NCI-H187 (cell line): ENCODE measurements around the gene HINT3.
"Not testable (repeated sequence)": the region's sequence is repeated elsewhere in the genome, so short reads cannot be mapped to it uniquely, and the experiment has no call there.

Source experiments
- DNase-seq, 2 experiments: peaks; one replicate each; lab custom pipeline; 2025; lab: John Stamatoyannopoulos, UW

The HINT3 gene

DNA sequence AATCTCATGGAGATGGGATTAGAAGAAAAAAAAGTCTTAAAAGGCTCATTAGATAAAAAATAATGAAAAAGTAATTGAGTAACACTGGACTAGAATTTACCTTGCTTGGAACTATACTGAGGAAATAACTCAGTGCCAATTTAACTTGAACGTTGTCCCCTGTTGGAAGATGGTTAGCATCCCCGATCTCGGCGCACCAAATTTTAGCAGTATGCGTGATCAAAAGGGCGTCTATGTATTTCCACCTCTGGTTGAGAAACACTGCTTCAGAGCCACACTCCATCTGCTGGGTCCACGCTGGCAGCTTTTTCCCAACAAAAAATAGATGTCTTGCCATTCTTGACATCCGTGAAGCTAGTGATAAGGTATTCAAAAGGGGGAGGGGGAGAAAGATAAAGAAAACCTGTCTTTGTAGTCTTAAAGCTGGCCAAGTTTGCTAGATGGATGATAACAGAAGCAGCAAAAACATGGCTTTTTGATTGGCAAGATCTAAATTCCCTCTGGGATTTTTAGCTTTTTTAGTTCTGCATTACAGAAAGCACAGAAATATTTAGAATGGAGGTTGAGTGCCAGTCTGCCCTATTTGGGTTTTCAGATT lies 6.4 kb downstream of the HINT3 start:
- no peak for DNase-seq

DNA sequence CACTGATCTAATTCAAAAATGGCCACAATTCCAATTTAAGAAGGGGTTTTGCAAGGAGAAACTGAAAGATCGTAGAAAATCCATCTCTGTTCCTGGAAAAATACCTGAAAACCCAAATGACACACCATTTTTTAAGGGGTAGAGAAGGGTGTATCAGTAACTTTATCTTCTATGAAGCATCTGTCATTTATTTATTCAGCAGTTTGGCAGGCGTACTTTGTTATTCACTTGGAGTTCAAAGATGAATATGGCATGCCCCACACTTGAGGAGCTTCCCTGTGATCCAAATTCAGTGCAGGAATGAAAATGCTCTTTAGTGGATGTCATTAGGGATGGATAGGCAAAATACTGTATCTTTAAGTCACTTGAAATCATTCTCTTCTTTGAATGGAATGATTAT lies 7.2 kb downstream of the HINT3 start:
- no peak for DNase-seq

DNA sequence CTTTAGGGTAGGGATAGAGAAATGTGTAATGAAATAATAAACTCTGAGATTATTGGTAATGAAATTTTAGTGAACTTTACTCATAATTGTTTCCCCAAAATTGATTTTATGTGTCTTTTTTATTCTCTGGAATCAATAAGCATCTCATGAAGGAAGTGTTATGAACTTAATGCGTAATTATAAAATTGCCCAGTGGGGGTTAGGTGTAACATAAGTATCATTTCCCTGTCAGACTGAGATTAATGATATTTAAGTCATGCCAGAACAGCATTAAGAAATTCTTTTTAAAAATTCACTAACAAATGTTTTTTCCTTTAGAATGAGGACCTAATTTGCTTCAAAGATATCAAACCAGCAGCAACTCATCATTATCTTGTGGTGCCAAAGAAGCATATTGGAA lies 10.0 kb downstream of the HINT3 start:
- no peak for DNase-seq

DNA sequence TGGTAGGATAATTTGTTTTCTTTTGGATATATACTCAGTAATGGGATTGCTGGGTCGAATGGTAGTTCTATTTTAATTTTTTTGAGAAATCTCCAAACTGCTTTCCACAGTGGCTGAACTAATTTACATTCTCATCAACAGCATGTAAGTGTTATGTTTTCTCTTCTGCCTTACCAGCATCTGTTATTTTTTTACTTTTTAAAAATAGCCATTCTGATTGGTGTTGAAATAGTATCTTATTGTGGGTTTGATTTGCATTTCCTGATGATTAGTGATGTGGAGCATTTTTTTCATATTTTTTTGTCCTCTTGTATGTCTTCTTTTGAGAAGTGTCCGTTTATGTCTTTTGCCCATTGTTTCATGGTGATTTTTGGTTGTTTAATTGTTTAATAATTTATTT lies 11.9 kb downstream of the HINT3 start:
- no peak for DNase-seq

DNA sequence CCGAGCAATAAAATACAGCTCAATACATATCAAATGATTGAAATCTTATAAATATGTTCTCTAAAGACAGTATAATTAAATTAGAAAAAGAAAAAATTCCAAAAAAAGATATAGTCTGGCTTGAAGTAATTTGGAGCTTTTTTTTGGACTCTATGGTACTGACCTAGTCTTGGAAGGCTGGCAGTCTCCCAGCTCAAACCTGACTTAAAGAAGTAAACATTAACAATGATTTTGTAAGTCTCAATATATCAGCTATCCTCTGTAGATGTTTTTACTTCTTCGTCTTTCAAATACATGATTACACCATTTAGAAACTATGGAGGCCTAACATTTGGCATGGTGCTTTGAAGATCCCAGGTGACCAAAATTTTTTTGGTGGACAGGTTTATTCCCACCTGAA lies 14.2 kb downstream of the HINT3 start:
- no peak for DNase-seq

DNA sequence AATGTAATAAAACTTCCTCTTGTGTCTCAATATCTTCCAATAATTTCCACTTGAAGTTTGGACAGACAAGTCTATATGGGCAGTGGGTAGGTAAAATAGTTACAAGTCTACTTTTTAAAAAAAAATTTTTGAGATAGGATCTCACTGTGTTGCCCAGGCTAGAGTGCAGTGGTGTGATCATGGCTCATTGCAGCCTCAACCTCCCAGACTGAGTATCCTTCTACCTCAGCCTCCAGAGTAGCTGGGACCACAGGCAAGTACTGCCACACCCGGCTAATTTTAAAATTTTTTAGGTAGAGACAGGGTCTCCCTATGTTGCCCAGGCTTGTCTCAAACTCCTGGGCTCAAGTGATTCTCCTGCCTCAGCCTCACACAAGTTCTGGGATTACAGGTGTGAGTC lies 15.9 kb downstream of the HINT3 start:
- DNase-seq = not testable (repeated sequence)

DNA sequence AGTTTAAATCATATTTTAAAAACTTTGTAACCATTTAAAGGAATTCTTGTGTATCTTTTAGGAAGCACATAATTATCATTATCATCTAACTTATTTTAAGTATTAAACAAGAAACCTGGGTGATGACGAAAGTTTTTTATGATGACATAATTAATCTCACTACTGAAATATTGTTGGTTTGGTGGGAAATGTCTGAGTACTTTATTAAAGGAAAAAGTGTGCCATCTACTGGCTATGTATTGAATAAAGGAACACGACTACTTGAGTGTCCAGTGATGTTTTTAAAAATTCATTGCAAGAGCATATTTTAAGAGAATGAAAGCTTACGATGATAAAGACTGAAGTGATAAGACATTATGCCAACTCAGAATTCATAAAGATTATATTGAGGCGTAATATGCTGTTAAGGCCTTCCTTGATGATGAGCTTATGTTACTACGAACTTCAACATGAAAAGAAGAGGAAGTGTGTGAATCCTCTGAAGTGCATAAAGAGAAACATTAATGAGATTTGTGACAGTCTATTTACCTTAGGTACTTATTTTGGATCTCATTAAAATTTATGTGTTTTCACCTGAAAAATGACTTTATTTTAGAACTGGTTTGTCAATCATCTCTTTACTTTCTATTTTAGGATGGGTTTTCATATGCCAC lies 17.8 kb downstream of the HINT3 start:
- DNase-seq = no peak

DNA sequence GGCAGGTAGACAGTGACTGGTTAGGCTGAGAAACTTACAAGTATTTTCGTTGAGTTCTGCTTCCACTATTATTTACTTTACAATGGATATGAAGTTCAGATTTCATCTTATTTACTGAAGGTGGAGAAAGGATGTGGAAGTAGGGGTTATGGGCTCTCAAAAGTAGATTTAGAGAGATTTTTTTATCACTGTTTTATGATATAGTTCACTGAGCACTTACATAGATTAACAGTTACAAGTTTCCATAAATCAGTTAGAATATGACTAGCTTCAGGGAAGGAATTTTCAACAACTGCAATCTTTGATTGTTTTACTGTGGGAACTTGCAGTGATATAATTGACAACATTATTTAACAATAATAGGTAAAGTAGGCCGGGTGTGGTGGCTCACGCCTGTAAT lies 22.5 kb downstream of the HINT3 start:
- no peak for DNase-seq

DNA sequence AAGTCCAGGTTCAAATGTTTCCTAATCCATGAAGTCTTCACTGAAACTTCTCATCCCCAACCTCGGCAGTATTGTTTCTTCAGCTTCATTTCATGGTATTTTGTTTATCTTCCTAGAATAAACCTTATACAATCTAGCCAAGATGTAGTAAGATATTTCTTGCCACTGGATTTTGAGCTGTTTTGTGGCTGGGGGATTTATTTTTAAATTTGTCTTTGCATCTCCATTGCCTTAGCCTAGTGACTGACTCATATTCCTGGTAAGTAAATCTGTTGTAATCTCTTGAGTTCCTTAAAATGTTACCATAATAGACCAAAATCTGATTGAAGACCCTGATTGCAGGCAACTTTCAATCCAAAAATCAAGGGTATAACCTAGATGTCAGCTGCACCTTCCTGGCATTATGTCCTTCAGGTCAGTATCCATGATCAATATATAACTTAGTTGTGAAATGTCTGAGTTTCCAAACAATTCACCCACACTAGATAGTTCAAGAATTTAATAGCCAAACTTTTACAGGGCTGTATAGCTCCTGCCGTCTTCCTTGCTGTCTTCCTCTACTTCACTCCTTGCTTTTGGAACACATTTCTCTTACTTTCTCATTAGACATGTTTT lies 25.1 kb downstream of the HINT3 start:
- no peak for DNase-seq

DNA sequence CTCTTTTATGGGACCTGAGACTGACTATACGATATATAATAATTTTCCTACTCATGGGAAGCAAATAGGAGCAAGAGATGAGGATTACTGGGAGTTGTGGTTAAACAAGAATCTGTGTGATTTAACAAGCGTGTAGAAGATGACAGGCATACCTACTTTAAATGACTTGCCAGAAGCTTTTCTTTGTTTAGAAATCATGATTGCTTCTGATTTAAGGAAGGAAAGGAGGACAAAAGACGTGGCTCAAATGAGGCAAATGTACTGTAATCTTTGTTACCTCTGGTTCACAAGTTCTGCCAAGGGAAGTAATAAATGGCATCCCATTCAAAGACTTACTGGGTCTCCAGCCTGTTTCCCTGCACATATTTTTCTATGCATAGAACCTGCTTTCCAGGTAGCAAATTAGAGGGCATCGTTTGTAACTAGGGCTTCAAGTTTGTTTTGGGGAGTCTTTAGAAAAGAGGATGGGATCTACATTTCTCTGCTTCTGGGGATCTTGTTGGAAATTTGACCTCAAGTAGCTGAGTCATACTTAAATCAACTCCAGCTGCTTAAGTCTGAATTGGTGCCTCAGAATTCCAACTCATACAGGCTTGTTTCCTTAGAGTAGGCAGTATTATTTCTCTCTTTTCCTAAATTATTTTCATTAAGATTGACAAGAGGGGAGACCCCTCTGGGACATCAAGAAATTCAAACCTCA lies 26.8 kb downstream of the HINT3 start:
- DNase-seq = no peak

DNA sequence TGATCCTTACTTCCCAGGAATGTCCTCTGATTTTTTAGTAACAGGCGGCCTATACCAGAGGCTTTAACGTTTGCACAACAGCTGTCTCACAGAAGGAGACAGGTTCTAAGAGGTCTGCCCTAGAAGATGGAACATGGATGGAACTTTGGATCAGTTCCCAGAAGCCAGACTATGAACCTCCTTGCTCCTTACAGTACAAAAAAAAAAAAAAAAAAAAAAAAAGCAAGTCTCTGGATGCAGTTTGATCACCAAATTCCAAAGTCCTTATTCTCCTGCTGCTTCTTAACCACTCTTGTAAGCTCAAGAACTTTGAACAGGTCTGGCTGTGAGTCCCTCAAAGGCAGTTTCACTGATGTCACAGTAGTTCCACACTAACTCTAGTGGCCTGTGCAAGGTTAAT lies 27.7 kb downstream of the HINT3 start:
- no peak for DNase-seq

DNA sequence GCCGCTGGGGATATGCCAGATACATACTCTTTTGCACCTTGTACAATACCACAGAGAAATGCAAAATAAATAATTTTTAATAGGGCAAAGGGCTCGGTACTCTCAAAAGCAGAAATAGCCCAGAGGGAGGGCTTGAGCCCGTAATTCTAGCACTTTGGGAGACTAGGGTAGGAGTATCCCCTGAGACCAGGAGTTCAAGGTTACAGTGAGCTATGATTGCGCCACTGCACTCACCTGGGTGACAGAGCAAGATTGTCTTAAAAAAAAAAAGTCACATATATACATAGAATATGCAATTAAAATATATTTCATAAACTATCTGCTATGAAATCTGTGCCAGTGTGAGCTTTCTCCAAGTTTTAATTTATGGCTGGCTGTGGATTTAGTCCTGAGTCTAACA lies 29.0 kb downstream of the HINT3 start:
- DNase-seq = no peak

DNA sequence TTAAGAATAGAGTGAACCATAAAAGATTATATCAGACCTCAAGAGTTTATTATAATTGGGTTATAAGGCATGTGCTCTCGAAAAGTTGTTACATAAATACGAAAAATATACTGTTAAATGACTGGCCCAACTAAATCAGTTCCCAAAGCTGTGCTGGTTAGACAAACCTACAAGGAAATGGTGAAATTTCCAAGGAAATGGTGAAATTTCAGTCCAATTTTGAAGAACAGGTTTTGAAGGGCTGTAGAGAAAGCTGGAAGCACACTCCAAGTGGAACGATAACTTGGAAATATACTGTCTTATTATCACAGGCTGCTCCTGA lies 29.4 kb downstream of the HINT3 start:
- DNase-seq = no peak

DNA sequence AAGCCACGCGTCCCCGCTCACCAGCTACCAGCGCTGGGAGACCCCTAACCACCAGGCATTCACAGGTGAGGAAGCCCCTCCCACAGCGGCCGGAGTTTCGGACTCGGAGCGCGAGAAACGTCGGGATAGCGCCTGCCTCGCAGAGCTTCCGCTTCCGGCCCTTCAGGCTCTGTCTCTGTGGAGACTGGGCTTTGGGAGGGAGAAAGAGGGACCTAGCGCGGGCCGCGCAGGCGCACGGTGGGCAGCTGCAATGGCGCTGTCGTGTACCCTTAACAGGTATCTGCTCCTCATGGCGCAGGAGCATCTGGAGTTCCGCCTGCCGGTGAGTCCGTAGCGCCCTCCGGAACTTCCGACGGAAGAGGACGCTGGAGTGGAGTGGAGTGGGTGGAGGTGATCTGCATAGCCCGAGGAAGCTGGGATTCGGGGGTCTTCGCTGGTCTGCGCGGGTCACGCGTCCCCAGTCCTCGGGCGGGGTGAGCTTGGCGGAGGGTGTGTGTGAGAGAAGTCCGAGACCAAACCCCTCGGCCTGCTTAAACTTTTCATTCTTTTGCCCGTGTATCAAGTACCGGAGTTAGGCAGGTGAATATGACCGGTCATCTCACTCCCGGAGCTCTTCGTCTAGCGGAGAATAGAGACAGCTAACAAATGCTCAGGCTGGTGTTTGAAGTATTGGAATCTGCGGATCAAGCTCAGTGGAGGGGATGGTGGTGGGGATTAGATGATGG lies 29.9 kb downstream of the HINT3 start, which contains the start of gene TRMT11:
TRMT11 (plus strand) TSS at position 240 of the 725 bp plus-strand sequence; CDS start at position 251, 11 bp downstream.
- peak; percentile 70 to 90 for DNase-seq

DNA sequence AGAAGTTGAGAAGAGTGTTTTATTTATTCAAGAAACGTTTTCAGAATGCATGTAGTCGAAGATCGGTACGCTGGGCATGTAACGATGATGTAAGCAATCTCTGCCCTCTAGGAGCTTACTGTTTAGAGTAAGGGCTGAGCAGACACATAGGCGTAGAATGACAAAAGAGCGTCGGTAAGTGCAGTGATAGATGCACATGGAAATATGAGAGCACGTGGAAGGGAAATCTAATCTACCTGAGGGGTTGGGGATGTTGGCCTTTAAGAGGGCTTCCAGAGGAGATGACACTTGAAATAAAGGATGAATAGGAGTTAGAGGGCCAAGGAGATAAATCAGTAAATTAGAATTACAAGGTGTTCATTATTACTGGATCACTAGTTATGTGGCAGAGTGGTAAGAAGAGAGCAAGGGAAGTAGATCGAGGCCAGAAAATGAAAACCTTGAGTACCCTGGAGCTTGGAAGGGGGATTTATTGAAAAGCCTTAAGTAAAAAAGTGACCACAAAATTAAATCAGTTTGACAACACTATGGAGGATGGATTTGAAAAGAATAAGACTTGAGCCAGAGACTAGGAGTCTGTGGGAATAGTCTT lies 30.6 kb downstream of the HINT3 start:
- no peak for DNase-seq

DNA sequence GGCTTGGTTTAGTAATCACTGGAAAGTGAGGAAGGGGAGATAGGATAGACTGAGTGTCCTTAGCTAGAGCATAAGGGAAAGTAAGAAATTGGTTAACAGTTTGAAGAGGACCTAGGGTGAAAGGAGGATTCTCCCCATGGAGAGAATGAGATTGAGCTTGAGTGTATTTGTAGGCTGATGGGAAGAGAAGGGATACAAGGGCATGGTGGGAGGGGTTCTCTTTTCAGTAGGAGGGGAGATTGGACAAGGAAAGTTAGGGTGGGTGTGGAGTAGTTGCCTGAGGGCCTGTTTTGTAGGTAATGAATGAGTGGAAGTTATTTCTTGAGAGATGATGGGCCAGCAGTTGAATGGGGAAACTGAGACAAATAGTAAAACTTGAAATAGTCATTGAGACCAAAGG lies 31.7 kb downstream of the HINT3 start:
- no peak for DNase-seq

DNA sequence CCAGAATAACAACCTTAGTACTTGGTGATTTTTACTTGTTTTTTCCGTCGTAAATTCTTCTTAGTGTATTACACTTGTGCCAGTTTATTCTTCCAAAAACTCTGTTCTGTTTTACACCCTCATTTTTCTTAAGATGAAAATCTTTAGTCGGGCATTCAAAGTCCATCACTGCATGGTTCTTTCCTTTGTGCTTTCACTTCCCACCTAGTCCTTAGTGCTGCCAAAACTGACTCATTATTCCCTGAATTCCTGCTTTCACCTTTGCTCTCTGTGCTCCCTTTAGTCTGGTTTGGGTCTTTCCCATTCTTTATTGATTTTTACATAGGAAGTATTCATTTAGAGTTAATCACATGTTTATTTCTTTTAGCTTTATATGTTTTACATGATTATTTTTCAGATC lies 33.1 kb downstream of the HINT3 start:
- DNase-seq = no peak

DNA sequence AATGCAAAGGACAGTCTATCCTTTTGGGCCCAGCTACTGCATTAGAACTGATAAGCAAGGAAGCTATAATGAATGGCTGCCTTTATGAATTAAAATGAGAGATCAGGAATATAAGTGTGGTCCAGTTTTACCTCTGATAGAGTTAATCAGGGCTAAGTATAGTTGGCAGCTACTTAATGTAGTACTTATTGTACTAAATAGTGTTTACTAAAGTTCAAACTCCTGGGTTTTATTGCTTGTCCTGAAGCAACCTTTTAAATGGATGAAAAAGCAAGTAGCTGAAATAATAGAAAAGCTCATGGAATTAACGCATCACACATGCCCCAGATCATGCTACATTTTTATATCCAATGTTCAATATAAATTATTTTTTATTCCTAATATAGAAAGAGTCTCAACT lies 35.1 kb downstream of the HINT3 start:
- no peak for DNase-seq

DNA sequence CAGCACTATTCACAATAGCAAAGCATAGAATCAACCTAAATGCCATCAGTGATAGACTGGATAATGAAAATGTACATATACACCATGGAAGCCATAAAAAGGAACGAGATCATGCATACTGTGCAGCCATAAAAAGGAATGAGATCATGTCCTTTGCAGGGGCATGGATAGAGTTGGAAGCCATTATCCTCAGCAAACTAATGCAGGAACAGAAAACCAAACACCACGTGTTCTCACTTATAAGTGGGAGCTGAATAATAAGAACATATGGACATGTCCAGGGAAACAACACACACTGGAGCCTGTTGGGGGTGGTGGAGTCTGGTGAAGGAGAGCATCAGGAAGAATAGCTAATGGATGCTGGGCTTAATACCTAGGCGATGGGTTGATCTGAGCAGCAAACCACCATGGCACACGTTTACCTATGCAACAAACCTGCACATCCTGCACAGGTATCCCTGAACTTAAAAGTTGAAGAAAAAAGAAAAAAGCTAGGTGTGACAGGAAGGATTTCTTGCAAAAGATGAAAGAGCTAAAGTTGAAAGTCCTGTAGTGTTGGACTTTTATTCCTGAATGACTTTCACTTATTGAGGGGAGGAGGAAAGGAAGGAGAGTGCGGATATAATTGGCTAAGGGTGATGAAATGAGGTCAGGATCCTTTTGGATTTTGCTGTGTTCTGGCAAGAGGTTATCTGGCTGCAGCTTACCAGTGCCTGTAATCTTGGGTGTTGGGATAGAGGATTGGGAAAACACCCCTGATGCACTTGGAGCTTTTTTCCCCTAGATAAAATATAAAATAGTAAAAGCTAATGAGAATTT lies 38.3 kb downstream of the HINT3 start:
- no peak for DNase-seq

DNA sequence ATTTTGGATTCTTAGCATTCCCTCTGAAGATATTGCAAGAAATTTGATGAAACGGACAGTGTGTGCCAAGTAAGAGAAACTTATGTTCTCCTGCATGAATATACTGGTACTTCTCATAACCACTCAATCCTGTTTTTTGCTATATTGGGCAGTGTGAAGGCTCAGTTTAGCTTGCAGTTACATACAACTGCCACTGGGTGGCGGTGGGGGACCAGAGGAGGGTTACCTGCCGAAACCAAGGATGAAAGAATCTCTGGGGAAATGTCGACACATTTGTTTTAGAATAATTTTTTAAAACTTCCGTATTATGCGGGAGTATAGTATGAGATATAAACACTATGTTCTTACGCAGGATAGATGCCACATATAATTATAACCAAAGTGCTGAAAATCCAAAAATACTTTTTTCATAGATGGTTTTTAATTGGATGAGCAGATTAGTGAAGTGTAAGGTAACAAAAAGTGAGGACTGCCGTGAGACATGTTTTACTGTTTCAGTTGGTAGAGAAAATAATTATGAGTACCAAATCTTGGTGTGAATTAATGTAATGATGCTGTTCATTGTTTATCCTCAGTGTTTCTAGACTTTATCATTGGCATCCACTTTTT lies 39.5 kb downstream of the HINT3 start:
- peak in 1 of 2 experiments; percentile 57 for DNase-seq
